Skin epidermis (tissue), 12 donors: ENCODE results near the gene EXOC1.
A peak's percentile ranks its signal among the peaks of the same experiment; 100 is the strongest.
"Not testable (repeated sequence)": the region's sequence is repeated elsewhere in the genome, so short reads cannot be mapped to it uniquely, and the experiment has no call there.

Experiments used
- H3K27ac ChIP-seq, 21 experiments: fragments of 200-600 bp; sonication (generic) in 11 of 21; one replicate each; pipeline ENCODE4 v1.5.0; 2020; ENCODE audit warnings: mild to moderate bottlenecking in 3 of 21, inconsistent platforms in 2 of 21, moderate library complexity in 2 of 21
- H3K4me3 ChIP-seq, 7 experiments: fragments of 200-600 bp; sonication (generic) in 2 of 7; one replicate each; pipeline ENCODE4 v1.5.0; 2020; ENCODE audit warnings: inconsistent platforms in 2 of 7, mild to moderate bottlenecking in 2 of 7, moderate library complexity in 1 of 7

The EXOC1 gene

GRCh38 chr4:55892156-55892555 is 38.7 kb downstream of the EXOC1 start:
- H3K4me3 ChIP-seq = no peak overlapping the region
- H3K27ac ChIP-seq = no peak overlapping the region

- H3K27ac ChIP-seq = no peak overlapping the region
- no peak overlapping the region for H3K4me3 ChIP-seq
Observed at GRCh38 chr4:55896622-55897021, 43.2 kb downstream of the EXOC1 start.

- no peak overlapping the region for H3K27ac ChIP-seq
- no peak overlapping the region for H3K4me3 ChIP-seq
Observed at GRCh38 chr4:55902677-55903076, 49.2 kb downstream of the EXOC1 start.

- Histone ChIP-seq H3K4me3 (no peak overlapping the region), H3K27ac (peak overlapping the region in 1 of 21 experiments; percentile 19)
Observed at GRCh38 chr4:55903577-55903976, 50.1 kb downstream of the EXOC1 start.

- no peak overlapping the region for H3K27ac ChIP-seq
- no peak overlapping the region for H3K4me3 ChIP-seq
Observed at GRCh38 chr4:55904576-55904975, 51.1 kb downstream of the EXOC1 start.

- H3K4me3 ChIP-seq = no peak overlapping the region
- H3K27ac ChIP-seq = no peak overlapping the region
Observed at GRCh38 chr4:55906323-55906722, 52.9 kb downstream of the EXOC1 start.

GRCh38 chr4:55906989-55907388 is 53.5 kb downstream of the EXOC1 start:
- H3K4me3 ChIP-seq = no peak overlapping the region
- H3K27ac ChIP-seq = no peak overlapping the region

GRCh38 chr4:55907469-55907868 is 54.0 kb downstream of the EXOC1 start:
- Histone ChIP-seq H3K27ac (no peak overlapping the region), H3K4me3 (no peak overlapping the region)

- no peak overlapping the region for H3K4me3 ChIP-seq
- H3K27ac ChIP-seq = no peak overlapping the region
Observed at GRCh38 chr4:55910140-55910539, 56.7 kb downstream of the EXOC1 start.

- Histone ChIP-seq H3K27ac (no peak overlapping the region), H3K4me3 (no peak overlapping the region)
Observed at GRCh38 chr4:55912249-55912648, 58.8 kb downstream of the EXOC1 start.

GRCh38 chr4:55920571-55920970 is 67.1 kb downstream of the EXOC1 start:
- Histone ChIP-seq H3K27ac (peak overlapping the region in 1 of 21 experiments; percentile 5), H3K4me3 (no peak overlapping the region)

- no peak overlapping the region for H3K4me3 ChIP-seq
- peak overlapping the region in 1 of 21 experiments; percentile 5 for H3K27ac ChIP-seq
Observed at GRCh38 chr4:55921093-55921492, 67.6 kb downstream of the EXOC1 start.

GRCh38 chr4:55925241-55925640 is 71.8 kb downstream of the EXOC1 start:
- H3K27ac ChIP-seq = no peak overlapping the region
- no peak overlapping the region for H3K4me3 ChIP-seq

GRCh38 chr4:55926610-55927009 is 73.2 kb downstream of the EXOC1 start:
- H3K27ac ChIP-seq = no peak overlapping the region
- H3K4me3 ChIP-seq = no peak overlapping the region

GRCh38 chr4:55927803-55928437 is 74.5 kb downstream of the EXOC1 start:
- no peak overlapping the region for H3K4me3 ChIP-seq
- no peak overlapping the region for H3K27ac ChIP-seq

- H3K4me3 ChIP-seq = no peak overlapping the region
- H3K27ac ChIP-seq = no peak overlapping the region
Observed at GRCh38 chr4:55928846-55929245, 75.4 kb downstream of the EXOC1 start.

GRCh38 chr4:55931043-55931442 is 77.6 kb downstream of the EXOC1 start:
- no peak overlapping the region for H3K27ac ChIP-seq
- H3K4me3 ChIP-seq = no peak overlapping the region

- H3K4me3 ChIP-seq = no peak overlapping the region
- H3K27ac ChIP-seq = no peak overlapping the region
Observed at GRCh38 chr4:55931833-55932232, 78.4 kb downstream of the EXOC1 start.

GRCh38 chr4:55932511-55932910 is 79.1 kb downstream of the EXOC1 start:
- Histone ChIP-seq H3K4me3 (no peak overlapping the region), H3K27ac (peak overlapping the region in 4 of 21 experiments; percentile 7 to 55 (median 42))

- no peak overlapping the region for H3K4me3 ChIP-seq
- no peak overlapping the region for H3K27ac ChIP-seq
Observed at GRCh38 chr4:55933611-55934010, 80.2 kb downstream of the EXOC1 start.

- not testable (repeated sequence) for H3K27ac ChIP-seq, H3K4me3 ChIP-seq
Observed at GRCh38 chr4:55935907-55936306, 82.5 kb downstream of the EXOC1 start.

GRCh38 chr4:55938481-55938880 is 85.0 kb downstream of the EXOC1 start:
- Histone ChIP-seq H3K4me3 (no peak overlapping the region), H3K27ac (no peak overlapping the region)
